ENCODE measurements around the gene TMEM30A. TPM values are rescaled to one million over a fixed set of nuclear protein-coding genes. Genes with fewer than 3 reads are reported as not detected.

Gene TMEM30A
- total RNA-seq, 2 experiments from 2014 or later: 69.7 to 70.2 TPM

DNA sequence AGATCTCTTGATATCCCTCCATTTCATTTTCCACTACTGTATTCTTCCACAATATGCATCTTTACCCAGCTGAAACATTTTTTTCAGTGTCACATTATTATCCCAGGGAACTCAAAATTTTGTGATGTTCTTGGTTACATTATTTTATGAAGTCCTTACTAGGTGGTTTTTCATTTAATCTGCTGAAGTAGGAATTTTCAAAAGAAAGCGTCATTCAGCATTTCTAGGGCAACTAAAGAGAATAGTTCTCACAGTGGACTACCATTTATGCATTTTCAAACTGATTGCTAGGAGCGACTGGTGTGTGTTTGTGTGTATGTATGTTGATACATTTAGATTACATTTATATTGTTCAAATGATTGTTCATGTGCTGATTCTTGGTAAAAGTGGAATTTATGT lies 2.4 kb upstream of the TMEM30A start:
- Mint-ChIP-seq H3K27me3 (no peaks in the 10 kb centered on the region), H3K9me3 (no peaks in the 10 kb centered on the region), H3K36me3 (ENCODE audit: low read depth) (peaks cover 10% of the 10 kb centered on the region), H3K4me1 (peaks cover 33% of the 10 kb centered on the region), H3K4me3 (no peak overlapping the region), H3K27ac (peak overlapping the region; percentile 19)
- CTCF ChIA-PET: no interaction called here
- POLR2A ChIA-PET: no interaction called here
- no peak for DNase-seq

DNA sequence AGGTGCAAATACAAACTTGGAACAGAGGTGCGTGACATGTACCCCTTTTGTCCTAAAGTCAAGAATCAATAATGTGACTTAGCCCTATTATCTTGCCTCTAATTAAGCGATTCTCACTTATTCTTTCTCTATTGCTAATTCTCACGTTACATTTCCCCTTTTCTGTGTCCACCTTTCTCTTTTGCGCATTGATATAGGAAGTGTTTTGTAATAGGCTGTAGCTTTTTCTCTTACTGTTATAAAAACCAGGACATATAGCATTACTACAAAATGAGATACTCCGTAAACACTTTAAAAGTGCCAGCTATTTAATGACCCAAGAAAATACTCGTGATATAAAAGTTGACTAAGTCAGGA lies 669 bp upstream of the TMEM30A start:
- peaks cover 39% of the 10 kb centered on the region for H3K4me1 Mint-ChIP-seq
- H3K9me3 Mint-ChIP-seq: no peaks in the 10 kb centered on the region
- DNase-seq: no peak
- no peaks in the 10 kb centered on the region for H3K27me3 Mint-ChIP-seq
- ChIA-PET POLR2A (no interaction called here), CTCF (no interaction called here)
- no peak overlapping the region for H3K27ac Mint-ChIP-seq
- H3K4me3 Mint-ChIP-seq: no peak overlapping the region
- peaks cover 10% of the 10 kb centered on the region for H3K36me3 Mint-ChIP-seq (ENCODE audit: low read depth)

DNA sequence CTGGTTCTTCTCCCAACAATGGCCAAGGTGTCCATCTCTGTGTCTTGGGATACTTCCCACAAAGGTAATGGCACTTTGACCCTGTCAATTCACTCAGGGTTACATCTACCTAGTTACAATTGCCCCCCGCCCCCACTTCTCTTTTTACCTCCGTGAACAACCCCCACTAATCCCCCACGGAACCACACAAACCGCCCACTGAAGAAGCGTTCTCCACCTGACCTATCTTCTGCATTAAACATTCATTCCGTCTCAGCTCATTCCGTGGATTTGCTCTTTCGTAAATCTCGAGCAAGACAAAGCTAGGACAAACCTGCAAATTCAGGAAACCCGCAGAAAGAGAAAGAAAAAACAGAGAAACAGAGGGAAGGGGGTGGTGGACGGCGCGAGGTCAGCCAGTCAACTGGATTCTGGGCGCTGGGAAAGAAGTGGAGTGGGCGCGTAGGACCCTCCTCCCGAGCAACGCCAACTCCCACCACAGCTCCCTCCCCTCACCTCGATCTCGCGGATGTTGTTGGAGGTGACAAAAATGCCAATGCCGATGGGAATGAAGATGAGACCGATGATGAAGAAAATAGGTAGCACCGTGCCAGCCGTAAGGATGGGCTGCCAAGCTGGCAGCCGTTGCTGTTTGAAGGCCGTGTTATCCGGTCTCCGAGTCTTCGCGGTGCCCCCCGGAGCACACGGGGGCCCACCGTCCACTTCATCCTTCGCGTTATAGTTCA lies 523 bp downstream of the TMEM30A start:
- ChIA-PET POLR2A (interaction anchor here (0.6 kb wide), 1 partner anchor 415 kb away, joined by 3 read pairs; no protein-coding TSS in a partner anchor), CTCF (interaction anchor here (0.6 to 1.6 kb wide), 6 partner anchors 8 to 1900 kb away, joined by 3 to 4 read pairs (median 3); no protein-coding TSS in a partner anchor)
- Mint-ChIP-seq H3K27me3 (no peaks in the 10 kb centered on the region), H3K9me3 (no peaks in the 10 kb centered on the region), H3K27ac (no peak overlapping the region), H3K4me1 (peaks cover 45% of the 10 kb centered on the region), H3K4me3 (no peak overlapping the region), H3K36me3 (ENCODE audit: low read depth) (peaks cover 10% of the 10 kb centered on the region)
- DNase-seq: peak; percentile 35

DNA sequence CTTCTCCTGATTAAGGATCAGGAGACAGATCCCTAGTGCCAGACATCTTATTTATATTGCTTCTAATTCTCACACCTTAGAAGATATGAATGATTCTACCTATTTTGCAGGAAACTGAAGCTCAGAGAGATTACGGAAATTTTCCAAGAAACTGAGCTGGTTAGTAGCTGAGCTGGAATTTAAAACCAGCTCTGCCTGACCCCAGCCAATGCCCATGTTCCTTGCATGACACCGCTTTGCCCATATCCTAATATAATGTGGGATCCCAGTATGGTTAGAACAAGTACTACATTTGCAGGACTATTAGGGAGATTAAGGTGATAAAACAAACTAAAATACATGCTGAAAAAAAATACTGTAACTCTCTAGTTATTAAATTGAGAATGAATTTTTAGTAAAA lies 1.9 kb downstream of the TMEM30A start:
- H3K4me1 Mint-ChIP-seq: peaks cover 48% of the 10 kb centered on the region
- no peaks in the 10 kb centered on the region for H3K9me3 Mint-ChIP-seq
- no peak for DNase-seq
- H3K27me3 Mint-ChIP-seq: no peaks in the 10 kb centered on the region
- H3K4me3 Mint-ChIP-seq: no peak overlapping the region
- no peak overlapping the region for H3K27ac Mint-ChIP-seq
- POLR2A ChIA-PET: no interaction called here
- CTCF ChIA-PET: no interaction called here
- peaks cover 17% of the 10 kb centered on the region for H3K36me3 Mint-ChIP-seq (ENCODE audit: low read depth)

DNA sequence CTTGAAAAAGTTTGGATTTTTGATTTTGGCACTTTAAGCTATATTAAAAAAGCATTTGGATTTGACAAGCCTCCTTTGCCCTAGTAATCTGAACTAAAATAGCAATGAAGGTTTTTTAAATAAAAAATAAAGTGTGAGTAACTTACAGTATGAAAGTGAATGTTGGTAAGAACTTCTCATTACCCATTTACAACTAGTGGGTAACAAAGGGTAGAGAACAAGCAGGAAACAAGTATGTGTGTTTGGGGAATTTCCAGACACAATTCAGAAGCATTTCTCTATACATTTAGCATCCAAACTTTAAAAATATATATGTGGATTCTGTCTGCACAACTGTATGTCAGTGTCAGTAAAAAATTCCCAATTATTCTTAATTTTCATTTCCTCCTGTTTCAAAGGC lies 2.9 kb downstream of the TMEM30A start:
- no peak for DNase-seq
- Mint-ChIP-seq H3K36me3 (ENCODE audit: low read depth) (peaks cover 14% of the 10 kb centered on the region), H3K9me3 (no peaks in the 10 kb centered on the region), H3K27ac (no peak overlapping the region), H3K4me1 (peaks cover 42% of the 10 kb centered on the region), H3K27me3 (no peaks in the 10 kb centered on the region), H3K4me3 (no peak overlapping the region)
- CTCF ChIA-PET: no interaction called here
- POLR2A ChIA-PET: no interaction called here

DNA sequence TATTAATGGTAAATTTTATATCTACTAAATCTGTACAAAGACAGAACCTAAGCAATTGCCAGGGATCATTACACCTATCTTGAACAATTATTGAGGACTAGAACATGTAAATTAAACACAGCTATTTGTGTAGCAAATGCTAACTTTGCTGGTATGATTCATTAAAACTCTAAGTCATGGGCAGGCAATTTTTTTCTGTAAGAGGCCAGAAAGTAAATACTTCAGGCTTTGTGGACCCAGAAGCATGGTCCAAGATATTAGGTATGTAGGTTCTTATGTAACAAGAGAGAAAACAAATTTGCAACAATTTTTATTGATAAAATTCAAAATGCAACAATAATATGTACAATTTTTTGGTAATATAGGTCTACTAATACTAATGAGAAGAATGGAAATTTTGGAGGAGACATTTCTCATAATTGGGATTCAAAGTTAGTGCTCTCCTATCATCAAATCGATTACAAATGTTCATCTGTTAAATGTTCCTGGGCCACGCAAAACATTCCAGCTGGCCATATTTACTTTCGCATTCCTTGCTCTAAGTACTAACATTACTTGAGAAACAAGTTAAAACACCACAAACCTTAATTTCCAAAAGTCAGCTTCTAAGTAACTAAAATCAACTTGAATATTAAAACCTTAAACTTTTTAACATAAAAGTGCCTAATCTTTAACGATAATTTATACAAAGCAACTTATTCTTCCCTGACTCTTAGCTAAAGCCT lies 4.3 kb downstream of the TMEM30A start:
- H3K4me1 Mint-ChIP-seq: peaks cover 43% of the 10 kb centered on the region
- DNase-seq: no peak
- POLR2A ChIA-PET: no interaction called here
- no peaks in the 10 kb centered on the region for H3K27me3 Mint-ChIP-seq
- peaks cover 1% of the 10 kb centered on the region for H3K9me3 Mint-ChIP-seq
- no peak overlapping the region for H3K27ac Mint-ChIP-seq
- H3K4me3 Mint-ChIP-seq: no peak overlapping the region
- CTCF ChIA-PET: no interaction called here
- H3K36me3 Mint-ChIP-seq (ENCODE audit: low read depth): peaks cover 24% of the 10 kb centered on the region

DNA sequence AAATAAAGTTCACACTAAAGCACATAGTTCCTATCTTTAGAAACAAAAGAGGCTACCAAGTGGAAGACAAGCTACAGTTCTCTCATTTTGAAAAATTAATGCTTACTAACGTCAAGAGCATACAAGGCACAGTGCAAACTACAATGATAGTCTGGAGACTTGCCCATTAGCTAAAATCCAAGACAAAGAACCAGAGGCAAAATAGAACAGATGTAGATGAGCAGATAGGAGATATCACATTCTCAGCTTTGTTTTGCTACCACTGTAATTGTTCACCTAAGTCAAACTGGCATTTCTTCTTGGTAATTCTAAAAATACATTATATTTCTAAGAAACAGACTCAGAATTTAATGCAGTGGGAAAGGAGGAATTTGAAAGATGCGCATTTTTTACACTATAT lies 5.2 kb downstream of the TMEM30A start:
- ChIA-PET POLR2A (no interaction called here), CTCF (no interaction called here)
- Mint-ChIP-seq H3K27ac (no peak overlapping the region), H3K36me3 (ENCODE audit: low read depth) (peaks cover 31% of the 10 kb centered on the region), H3K9me3 (peaks cover 6% of the 10 kb centered on the region), H3K4me1 (peaks cover 47% of the 10 kb centered on the region), H3K4me3 (no peak overlapping the region), H3K27me3 (no peaks in the 10 kb centered on the region)
- no peak for DNase-seq

DNA sequence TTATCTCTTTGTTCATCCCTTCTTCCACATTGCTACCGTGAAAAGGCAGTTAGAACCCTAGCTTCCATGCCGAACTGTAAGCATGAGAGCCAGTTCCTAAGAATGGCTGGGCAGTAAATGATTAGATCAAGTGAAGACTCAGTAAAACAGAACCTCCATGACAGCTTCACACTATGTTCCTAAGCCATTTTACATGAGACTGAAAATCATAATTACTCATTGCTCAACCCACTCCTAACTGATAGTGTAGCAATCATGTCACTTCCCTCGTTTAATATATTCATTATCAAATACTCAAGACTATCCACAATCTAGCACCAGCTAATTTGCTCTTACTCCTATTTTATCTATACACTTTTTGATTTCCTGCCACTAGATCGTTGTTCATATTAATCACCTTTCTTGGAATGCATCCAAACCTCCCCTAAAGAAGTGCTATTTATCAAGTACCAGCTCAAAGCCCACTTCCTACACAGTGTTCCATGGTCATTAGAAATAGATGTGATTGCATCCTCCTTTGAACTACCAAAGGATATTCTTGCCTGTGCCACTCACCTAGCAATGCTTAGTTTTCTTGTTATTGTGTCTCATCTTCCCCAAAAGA lies 6.0 kb downstream of the TMEM30A start:
- Mint-ChIP-seq H3K27ac (no peak overlapping the region), H3K27me3 (no peaks in the 10 kb centered on the region), H3K36me3 (ENCODE audit: low read depth) (peaks cover 38% of the 10 kb centered on the region), H3K9me3 (peaks cover 6% of the 10 kb centered on the region), H3K4me3 (no peak overlapping the region), H3K4me1 (peaks cover 54% of the 10 kb centered on the region)
- ChIA-PET CTCF (interaction anchor here (0.9 to 1.5 kb wide), 2 partner anchors 10 to 1169 kb away, joined by 3 to 5 read pairs; no protein-coding TSS in a partner anchor), POLR2A (interaction anchor here (0.5 kb wide), 1 partner anchor 20 kb away, joined by 4 read pairs; no protein-coding TSS in a partner anchor)
- no peak for DNase-seq

DNA sequence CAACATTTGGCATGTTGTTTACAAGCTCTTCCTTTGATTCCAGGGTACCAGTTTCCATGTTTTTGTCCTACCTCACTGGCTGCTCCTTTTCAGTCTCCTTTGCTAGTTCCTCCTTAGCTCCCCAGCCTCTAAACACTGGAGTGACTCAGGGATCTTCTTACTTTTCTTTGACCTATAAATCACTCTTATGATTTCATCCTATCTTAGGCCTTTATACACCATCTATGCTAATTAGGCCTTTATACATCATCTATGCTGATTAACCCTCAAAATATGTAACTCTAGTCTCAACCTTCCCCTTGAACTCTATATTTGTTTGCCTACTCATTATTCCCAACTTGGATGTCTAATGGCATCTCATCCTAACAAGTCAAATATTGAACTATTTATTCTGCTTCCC lies 9.5 kb downstream of the TMEM30A start:
- ChIA-PET POLR2A (no interaction called here), CTCF (interaction anchor here (1.2 kb wide), 1 partner anchor 71 kb away, joined by 3 read pairs; no protein-coding TSS in a partner anchor)
- DNase-seq: no peak
- Mint-ChIP-seq H3K36me3 (ENCODE audit: low read depth) (peaks cover 67% of the 10 kb centered on the region), H3K9me3 (peaks cover 11% of the 10 kb centered on the region), H3K4me3 (no peak overlapping the region), H3K27ac (peak overlapping the region; percentile 25), H3K27me3 (no peaks in the 10 kb centered on the region), H3K4me1 (peaks cover 62% of the 10 kb centered on the region)

GRCh38 chr6:75273009-75273408 lies 11.6 kb downstream of the TMEM30A start:
- Mint-ChIP-seq H3K4me3 (no peak overlapping the region), H3K27ac (no peak overlapping the region), H3K4me1 (peaks cover 53% of the 10 kb centered on the region), H3K9me3 (peaks cover 11% of the 10 kb centered on the region), H3K36me3 (ENCODE audit: low read depth) (peaks cover 62% of the 10 kb centered on the region), H3K27me3 (no peaks in the 10 kb centered on the region)
- ChIA-PET CTCF (interaction anchor here (1.0 kb wide), 1 partner anchor 18 kb away, joined by 5 read pairs; no protein-coding TSS in a partner anchor), POLR2A (no interaction called here)
- no peak for DNase-seq

GRCh38 chr6:75272145-75272840 lies 12.3 kb downstream of the TMEM30A start:
- POLR2A ChIA-PET: no interaction called here

DNA sequence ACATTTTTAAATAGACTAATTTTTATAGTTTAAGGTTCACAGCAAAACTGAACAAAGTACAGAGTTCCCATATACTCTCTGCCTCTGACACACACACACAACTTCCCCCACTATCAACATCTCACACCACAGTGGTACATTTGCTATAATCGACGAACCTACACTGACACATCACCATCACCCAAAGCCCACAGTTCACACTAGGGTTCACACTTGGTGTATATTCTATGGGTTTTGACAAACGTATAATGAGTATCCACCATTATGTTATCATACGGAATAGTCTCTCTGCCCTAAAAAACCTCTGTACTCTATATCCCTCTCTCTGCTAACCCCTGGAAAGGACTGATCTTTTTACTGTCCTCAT lies 15.6 kb downstream of the TMEM30A start:
- Mint-ChIP-seq H3K36me3 (ENCODE audit: low read depth) (peaks cover 37% of the 10 kb centered on the region), H3K9me3 (peaks cover 5% of the 10 kb centered on the region), H3K27ac (no peak overlapping the region), H3K4me3 (no peak overlapping the region), H3K27me3 (no peaks in the 10 kb centered on the region), H3K4me1 (peaks cover 41% of the 10 kb centered on the region)
- ChIA-PET POLR2A (no interaction called here), CTCF (interaction anchor here (1.0 kb wide), 1 partner anchor 9 kb away, joined by 5 read pairs; no protein-coding TSS in a partner anchor)
- DNase-seq: no peak

More at GRCh38 chr6:75272145-75272840, 12.3 kb downstream of the TMEM30A start:
- peaks cover 57% of the 10 kb centered on the region for H3K4me1 Mint-ChIP-seq
- H3K9me3 Mint-ChIP-seq: peaks cover 11% of the 10 kb centered on the region
- peaks cover 62% of the 10 kb centered on the region for H3K36me3 Mint-ChIP-seq (ENCODE audit: low read depth)
- H3K4me3 Mint-ChIP-seq: peak overlapping the region; percentile 16
- peak overlapping the region; percentile 31 for H3K27ac Mint-ChIP-seq
- H3K27me3 Mint-ChIP-seq: no peaks in the 10 kb centered on the region
- no peak for DNase-seq
- CTCF ChIA-PET: interaction anchor here (0.5 to 0.9 kb wide), 2 partner anchors 65 to 1495 kb away, joined by 3 read pairs; no protein-coding TSS in a partner anchor
